ENCODE data around the gene CYP4B1.

- TF ChIP-seq CTCF (IDR thresholded peaks at IDR 0.05) (no peak), POLR2AphosphoS5 (IDR thresholded peaks at IDR 0.05) (no peak), POLR2A (IDR thresholded peaks at IDR 0.05) (no peak), EP300 (IDR thresholded peaks at IDR 0.05) (no peak)
Measured at GRCh38 chr1:46801323-46802055, 2.6 kb downstream of the CYP4B1 start.
